K562 treated with DMSO at 1 percent for 48 hours (cell line): ENCODE measurements around the gene NSD2. TPM values are rescaled to one million over a fixed set of nuclear protein-coding genes. Genes with fewer than 3 reads are reported as not detected.

ENCODE experiments used
- total RNA-seq: library from RNA; unstranded; fragments of 300-600 nt; gene quantifications from 2 replicates; pipeline ENCODE4 v1.2.3, GENCODE V29; 2022; ENCODE audit warnings: low replicate concordance; ENCODE audit errors: extremely low read depth

Gene NSD2
- not detected in 2 replicates for total RNA-seq

DNA sequence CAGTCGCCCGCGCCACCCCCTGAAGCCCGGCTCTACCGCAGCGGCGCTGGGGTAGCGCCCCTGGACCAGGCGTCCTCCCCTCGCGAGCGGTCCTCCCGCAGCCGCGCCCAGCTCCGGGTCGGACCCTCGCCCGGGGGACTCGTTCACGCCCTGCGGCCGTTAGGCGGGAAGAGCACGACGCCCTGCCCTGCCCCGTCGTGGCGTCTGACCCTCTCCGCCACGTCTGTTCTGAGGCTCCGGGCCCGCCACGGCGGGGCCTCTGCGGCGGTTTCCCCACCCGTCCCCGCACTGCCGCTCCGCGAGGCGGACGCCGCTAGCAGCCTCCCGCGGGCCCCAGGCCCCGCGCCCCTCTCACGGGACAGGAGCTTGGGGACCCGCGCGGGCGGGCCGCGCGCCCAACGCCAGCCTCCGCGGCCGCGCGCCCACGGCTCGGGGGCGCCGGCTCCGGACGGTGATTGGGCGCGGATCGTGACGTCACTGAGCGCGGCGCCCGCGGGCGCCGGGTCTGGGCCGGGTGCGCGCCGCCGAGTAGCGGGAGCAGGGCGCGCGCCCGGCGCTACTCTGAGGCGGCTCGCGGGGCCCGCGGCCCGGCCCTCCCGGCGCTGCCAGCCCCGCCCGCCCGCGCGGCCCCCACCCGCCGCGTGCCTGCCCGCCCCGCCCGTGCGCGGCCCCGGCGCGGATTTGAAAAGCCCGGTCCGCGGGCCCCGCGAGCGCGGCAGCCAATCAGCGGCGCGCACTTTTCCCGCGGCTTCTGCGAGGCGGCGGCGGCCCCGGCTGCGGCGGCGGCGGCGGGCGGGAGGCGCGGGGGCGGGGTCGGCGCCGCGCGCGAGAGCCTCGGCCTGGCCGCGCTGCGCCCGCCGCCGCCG, at the start of gene NSD2:
Gene NSD2, plus strand, starts transcription at position 816 of the 866 bp plus-strand sequence. CDS start 29,262 bp downstream, outside the sequence.

GRCh38 chr4:1856071-1856942, 14.9 kb upstream of the NSD2 start, which contains the start of gene LETM1:
Gene LETM1, minus strand, starts transcription at chr4:1856156. Its CDS starts 206 bp downstream, at chr4:1855950.

DNA sequence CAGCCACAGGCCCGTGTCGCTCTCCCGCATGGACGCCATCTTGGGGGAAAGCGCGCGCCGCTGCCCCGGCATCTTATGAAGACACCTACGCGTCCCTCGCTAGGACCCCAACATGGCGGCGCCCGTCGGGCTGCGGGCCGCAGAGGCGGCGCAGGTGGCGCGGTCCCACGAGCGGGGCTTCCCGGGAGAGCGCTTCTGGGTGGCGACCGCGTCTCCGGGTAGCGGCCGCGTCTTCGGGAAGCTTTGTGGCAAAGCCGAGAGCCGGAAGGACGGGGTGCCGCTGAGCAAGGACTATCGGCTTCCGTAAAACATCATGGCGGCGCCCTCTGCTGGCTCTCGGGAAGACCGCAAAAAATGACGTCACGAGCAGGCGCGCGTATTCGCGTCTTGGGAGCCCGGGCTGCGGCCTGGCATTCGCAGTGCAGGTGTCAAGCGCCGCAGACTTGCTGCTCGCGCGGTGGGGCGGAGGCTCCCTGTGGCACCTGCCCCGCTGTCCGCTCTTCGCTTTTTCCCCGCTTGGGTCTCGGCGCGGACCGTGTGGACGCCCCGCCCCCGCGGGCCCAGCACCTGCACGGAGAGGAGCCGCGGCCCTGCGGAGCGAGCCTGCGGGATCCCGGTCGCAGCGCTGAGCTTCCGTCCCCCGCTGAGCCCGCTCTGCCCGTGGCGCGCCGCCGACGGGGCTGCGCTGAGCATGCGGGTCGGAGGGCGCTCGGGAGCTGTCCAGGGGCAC, 137.9 kb downstream of the NSD2 start, which contains the start of gene NELFA:
Gene NELFA, minus strand, starts transcription at position 54 of the 730 bp plus-strand sequence. Its CDS starts 15 bp downstream, at position 39.

Other genes with a start within 250 kb of the NSD2 start
- gene FAM53A, start 187.1 kb upstream of the NSD2 start, total RNA-seq: not detected in 2 replicates
- gene SLBP, start 159.1 kb upstream of the NSD2 start, total RNA-seq: not detected in 2 replicates
- 182 TPM in 1 of 2 replicates, not detected in the other for gene TMEM129, start 150.1 kb upstream of the NSD2 start, total RNA-seq
- not detected in 2 replicates for gene TACC3, start 149.9 kb upstream of the NSD2 start, total RNA-seq
- gene FGFR3, start 78.1 kb upstream of the NSD2 start, total RNA-seq: not detected in 2 replicates
- not detected in 2 replicates for gene LETM1, start 15.2 kb upstream of the NSD2 start, total RNA-seq
- gene NELFA, start 137.6 kb downstream of the NSD2 start, total RNA-seq: not detected in 2 replicates
- gene NAT8L, start 187.9 kb downstream of the NSD2 start, total RNA-seq: not detected in 2 replicates